NCI-H1417 (cell line): ENCODE data around the gene GSTM1.
"Not testable (repeated sequence)": the region's sequence is repeated elsewhere in the genome, so short reads cannot be mapped to it uniquely, and the experiment has no call there.

Experiments used
- DNase-seq, 3 experiments: peaks; one replicate each; lab custom pipeline; 2025; lab: John Stamatoyannopoulos, UW

GSTM1 gene

DNA sequence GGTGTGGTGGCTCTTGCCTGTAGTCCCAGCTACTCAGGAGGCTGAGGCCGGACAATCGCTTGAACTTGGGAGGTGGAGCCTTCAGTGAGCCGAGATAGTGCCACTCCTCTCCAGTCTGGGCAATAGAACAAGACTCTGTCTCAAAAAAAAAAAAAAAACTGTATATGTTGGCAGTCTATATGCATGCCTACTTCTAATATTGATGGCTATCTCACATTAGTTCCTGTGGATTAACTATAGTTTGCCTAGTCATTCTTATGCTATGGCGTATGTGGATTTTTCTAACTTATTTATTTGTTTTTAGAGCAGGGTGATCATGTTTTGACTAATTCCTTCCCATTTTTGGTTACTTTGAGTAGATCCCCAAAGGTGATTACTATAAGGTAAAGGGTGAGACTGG is 9.4 kb downstream of the GSTM1 start:
- no peak for DNase-seq

DNA sequence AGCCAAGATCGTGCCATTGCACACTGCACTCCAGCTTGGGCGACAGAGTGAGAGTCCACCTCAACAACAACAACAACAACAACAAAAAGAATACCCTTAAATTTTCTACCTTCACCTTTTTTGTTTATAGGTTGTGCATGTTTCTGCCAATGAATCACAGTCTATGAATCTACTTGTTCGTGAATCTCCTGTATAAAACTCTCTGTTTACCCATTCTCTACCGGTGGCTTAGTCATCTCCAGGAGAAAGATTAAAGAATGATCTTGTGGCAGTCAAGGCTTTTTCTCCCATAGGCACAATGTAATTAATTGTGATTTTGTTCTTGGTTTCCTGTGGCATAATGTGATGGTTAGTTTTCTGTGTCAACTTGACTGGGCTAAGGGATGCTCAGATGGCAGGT is 10.2 kb downstream of the GSTM1 start:
- not testable (repeated sequence) for DNase-seq

- not testable (repeated sequence) for DNase-seq
These were observed 15.3 kb downstream of the GSTM1 start for GRCh38 chr1:109702940-109703339.

GRCh38 chr1:109704173-109704572 is 16.6 kb downstream of the GSTM1 start:
- DNase-seq, result peak in 1 of 3 experiments; percentile 8

DNA sequence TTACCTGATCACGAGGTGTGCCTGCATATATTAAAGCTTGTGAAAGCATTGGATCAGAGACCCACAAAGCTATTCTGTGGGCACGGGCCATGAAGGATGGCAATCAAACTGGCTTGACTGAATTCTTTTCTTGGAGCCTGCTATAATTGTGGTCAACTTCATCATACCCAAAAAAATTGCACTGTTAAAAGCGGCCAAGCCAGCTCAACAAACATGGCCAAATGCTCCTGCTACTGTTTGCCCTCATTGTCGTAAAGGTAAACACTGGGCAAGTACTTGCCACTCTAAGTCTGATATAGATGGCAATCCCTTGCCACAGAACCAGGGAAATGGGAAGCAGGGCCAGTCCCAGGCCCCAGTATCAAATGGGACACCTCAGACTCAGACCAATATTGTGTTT is 17.8 kb downstream of the GSTM1 start:
- DNase-seq, result no peak

- not testable (repeated sequence) for DNase-seq
These were observed 21.3 kb downstream of the GSTM1 start for GRCh38 chr1:109708949-109709348.

- DNase-seq, result not testable (repeated sequence)
These were observed 22.2 kb downstream of the GSTM1 start for GRCh38 chr1:109709822-109710221.

- not testable (repeated sequence) for DNase-seq
These were observed 24.1 kb downstream of the GSTM1 start, which contains the start of gene GSTM5 for GRCh38 chr1:109711593-109712320. Gene GSTM5, plus strand, starts transcription at chr1:109712251. Its CDS starts 62 bp downstream, at chr1:109712313.

DNA sequence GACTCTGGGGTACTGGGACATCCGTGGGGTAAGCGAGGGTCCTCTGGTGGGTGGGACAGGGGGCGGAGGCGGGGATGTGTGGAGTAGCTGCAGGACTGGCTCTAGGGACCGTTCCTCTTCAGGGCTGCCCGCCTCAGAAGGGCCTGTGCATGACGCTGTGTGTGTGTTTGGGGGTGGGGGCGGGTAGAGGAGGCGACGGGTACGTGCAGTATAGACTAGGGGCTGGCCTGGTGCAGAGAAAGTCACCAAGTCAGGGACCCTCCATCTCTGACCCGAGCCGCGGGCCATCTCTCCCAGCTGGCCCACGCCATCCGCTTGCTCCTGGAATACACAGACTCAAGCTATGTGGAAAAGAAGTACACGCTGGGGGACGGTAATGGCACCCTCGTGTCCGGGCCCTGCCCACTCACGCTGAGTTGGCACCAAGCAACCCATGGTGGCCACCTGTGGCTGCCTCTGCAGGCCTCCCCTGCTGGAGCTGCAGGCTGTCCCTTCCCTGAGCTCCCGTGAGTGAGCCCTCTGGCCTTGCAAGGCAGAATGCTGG is 24.8 kb downstream of the GSTM1 start:
- DNase-seq, result no peak

- DNase-seq, result no peak
These were observed 26.0 kb downstream of the GSTM1 start for GRCh38 chr1:109713636-109714035.

GRCh38 chr1:109714661-109715372 is 27.2 kb downstream of the GSTM1 start:
- DNase-seq, result no peak

- no peak for DNase-seq
These were observed 28.5 kb downstream of the GSTM1 start for GRCh38 chr1:109716121-109716520.

GRCh38 chr1:109716570-109717090 is 29.0 kb downstream of the GSTM1 start:
- no peak for DNase-seq

DNA sequence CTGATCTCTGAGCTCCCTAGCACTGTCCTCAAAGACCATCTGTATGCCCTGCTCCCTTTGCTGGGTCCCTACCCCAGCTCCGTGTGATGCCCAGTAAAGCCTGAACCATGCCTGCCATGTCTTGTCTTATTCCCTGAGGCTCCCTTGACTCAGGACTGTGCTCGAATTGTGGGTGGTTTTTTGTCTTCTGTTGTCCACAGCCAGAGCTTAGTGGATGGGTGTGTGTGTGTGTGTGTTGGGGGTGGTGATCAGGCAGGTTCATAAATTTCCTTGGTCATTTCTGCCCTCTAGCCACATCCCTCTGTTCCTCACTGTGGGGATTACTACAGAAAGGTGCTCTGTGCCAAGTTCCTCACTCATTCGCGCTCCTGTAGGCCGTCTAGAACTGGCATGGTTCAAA is 30.1 kb downstream of the GSTM1 start:
- DNase-seq, result no peak

DNA sequence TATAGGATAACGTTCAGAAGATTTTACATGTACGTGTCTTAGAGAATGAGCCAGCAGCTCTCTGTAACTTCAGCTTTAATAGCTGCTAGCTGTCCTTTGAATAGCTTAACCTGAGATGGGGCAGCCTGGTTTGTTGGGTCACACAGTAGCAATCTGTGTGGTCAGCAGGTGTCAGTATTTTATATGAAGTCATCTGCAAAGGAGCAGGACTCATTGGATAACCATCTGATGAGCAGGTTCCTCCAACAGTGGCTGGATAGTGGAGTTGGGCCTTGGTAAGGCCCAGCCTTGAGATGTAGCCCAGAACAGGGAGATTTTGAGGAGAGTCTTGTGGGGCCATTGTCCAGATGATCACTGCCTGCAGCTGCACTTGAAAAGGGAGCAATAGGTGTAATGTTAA is 30.9 kb downstream of the GSTM1 start:
- DNase-seq, result peak in 1 of 3 experiments; percentile 16

GRCh38 chr1:109719337-109719837 is 31.8 kb downstream of the GSTM1 start:
- no peak for DNase-seq

DNA sequence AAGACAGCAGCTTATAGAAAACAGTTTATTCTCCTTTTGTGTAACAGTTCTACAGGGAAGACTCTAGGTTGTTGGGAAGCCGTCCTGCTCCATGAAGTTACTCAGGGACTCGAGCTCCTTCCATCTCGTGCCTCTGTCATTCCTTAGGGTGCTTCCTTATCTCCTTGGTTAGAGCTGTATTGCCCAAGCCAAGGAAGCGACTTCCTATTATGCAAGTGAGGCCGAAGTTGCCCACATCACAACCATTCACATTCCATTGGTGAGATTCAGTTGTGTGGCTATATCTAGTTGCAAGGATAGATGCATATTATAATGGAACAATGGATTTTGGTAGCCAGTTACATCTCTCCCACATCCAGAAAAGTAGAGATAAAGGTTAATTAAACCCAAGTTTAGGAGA is 33.4 kb downstream of the GSTM1 start:
- no peak for DNase-seq

DNA sequence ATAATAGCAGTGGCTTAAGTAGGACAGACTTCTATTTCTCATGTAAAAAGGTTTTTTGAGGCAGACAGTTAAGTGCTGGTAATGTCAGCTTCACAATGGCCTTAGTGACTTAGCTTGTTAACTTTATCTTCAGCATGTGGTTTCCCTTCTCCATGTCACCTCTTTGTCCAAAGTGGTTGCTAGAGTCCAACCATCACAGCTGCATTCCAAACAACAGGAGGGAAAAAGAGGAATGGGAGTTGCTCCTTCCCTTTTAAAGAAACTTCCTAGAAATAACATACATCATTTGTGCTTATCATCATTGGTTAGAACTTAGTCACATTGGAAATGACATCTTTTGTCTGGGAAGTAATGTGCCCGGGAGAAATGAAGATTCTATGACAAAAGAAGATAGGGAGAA is 34.4 kb downstream of the GSTM1 start:
- DNase-seq, result no peak

DNA sequence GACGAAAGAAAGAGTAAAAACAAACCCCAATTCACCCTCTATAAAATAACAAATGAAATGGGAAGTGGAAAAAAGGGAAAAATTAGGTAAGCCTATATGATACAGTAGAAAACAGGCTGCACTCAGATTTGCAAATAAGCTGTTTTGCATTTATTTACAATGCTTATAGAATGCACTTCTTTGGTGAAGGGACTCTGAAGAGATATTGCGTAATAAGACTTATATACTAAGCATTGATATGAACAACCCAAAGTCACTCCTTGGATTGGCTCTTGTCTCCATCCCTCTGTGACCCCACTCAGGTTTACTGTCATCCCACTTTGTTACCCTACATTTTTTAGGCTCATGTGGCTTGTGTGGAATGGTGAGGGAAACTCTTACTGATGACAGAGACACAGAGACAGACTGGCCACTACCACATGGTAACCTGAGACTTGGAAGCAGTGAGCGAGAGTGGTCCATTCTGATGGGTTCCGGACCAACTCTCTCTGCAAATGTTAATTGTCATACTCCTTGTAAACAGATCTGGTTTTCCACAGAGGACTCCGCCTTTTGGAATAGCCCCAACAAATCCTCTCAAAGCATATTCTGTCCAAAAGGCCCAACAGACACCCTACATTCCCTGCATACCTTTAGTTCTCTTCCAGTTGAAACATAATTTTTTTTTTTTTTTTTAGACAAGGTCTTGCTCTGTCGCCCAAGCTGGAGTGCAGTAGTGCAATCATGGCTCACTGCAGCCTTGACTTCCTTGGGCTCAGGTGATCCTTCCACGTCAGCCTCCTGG is 35.5 kb downstream of the GSTM1 start:
- DNase-seq, result no peak

- no peak for DNase-seq
These were observed 37.3 kb downstream of the GSTM1 start for GRCh38 chr1:109724933-109725332.

GRCh38 chr1:109725510-109725909 is 37.9 kb downstream of the GSTM1 start:
- DNase-seq, result no peak

- no peak for DNase-seq
These were observed 38.4 kb downstream of the GSTM1 start for GRCh38 chr1:109726007-109726406.
